Neural progenitor cell (in vitro differentiated cells): Measurements from ENCODE around the gene VAV2. TPM values are rescaled to one million over a fixed set of nuclear protein-coding genes. Genes with fewer than 3 reads are reported as not detected.

Experiments used
- DNase-seq: peaks from one replicate; pipeline ENCODE4 v3.0.0-alpha.2; 2016; ENCODE audit warnings: low spot score
- H2AFZ ChIP-seq: fragments of 200-600 bp; sonication (generic); replicated peaks from 2 replicates; pipeline ENCODE4 v1.6.1; 2016; ENCODE audit warnings: antibody characterized with exemption
- H3F3A ChIP-seq: fragments of 200-600 bp; sonication (generic); 2 replicates; pipeline ENCODE4 v1.6.1; 2016; ENCODE audit warnings: antibody characterized with exemption, low read depth
- H3K27ac ChIP-seq: fragments of 200-600 bp; sonication (generic); 2 replicates; pipeline ENCODE4 v1.5.1; 2016; ENCODE audit warnings: mild to moderate bottlenecking
- H3K27me3 ChIP-seq: fragments of 200-600 bp; sonication (generic); 2 replicates; pipeline ENCODE4 v1.6.1; 2016; ENCODE audit warnings: mild to moderate bottlenecking, moderate library complexity
- H3K36me3 ChIP-seq: fragments of 200-600 bp; sonication (generic); 2 replicates; pipeline ENCODE4 v1.5.1; 2016
- H3K4me1 ChIP-seq: fragments of 200-600 bp; sonication (generic); 2 replicates; pipeline ENCODE4 v1.6.1; 2016; ENCODE audit warnings: mixed run types
- H3K4me2 ChIP-seq: fragments of 200-600 bp; sonication (generic); 2 replicates; pipeline ENCODE4 v1.6.1; 2016
- H3K4me3 ChIP-seq: fragments of 200-600 bp; sonication (generic); 2 replicates; pipeline ENCODE4 v1.5.1; 2016
- H3K79me2 ChIP-seq: fragments of 200-600 bp; sonication (generic); 2 replicates; pipeline ENCODE4 v1.6.1; 2016; ENCODE audit warnings: low read depth
- H3K9ac ChIP-seq: fragments of 200-600 bp; sonication (generic); 2 replicates; pipeline ENCODE4 v1.6.1; 2016
- H3K9me3 ChIP-seq: fragments of 200-600 bp; sonication (generic); 2 replicates; pipeline ENCODE4 v1.5.1; 2016; ENCODE audit warnings: low read depth
- H4K20me1 ChIP-seq: fragments of 200-600 bp; sonication (generic); 2 replicates; pipeline ENCODE4 v1.6.1; 2016; ENCODE audit warnings: low read depth
- H3K27ac Mint-ChIP-seq: 3 replicates; pipeline ENCODE4 v1.8.0; 2021; ENCODE audit warnings: mixed read lengths
- H3K27me3 Mint-ChIP-seq: 2 replicates; pipeline ENCODE4 v1.8.0; 2022; ENCODE audit warnings: low read depth, mild to moderate bottlenecking, inconsistent platforms, moderate library complexity, mixed read lengths; ENCODE audit not compliant: insufficient read depth
- H3K36me3 Mint-ChIP-seq: 3 replicates; pipeline ENCODE4 v1.8.0; 2021; ENCODE audit warnings: mixed read lengths
- H3K4me1 Mint-ChIP-seq: 3 replicates; pipeline ENCODE4 v1.8.0; 2021; ENCODE audit warnings: mixed read lengths
- H3K4me3 Mint-ChIP-seq: 3 replicates; pipeline ENCODE4 v1.8.0; 2021; ENCODE audit warnings: mild to moderate bottlenecking, moderate library complexity, mixed read lengths
- H3K9me3 Mint-ChIP-seq: 3 replicates; pipeline ENCODE4 v1.8.0; 2020; ENCODE audit warnings: mixed read lengths
- CTCF ChIP-seq: fragments of 200-600 bp; sonication (generic); IDR thresholded peaks from 2 replicates; pipeline ENCODE4 v1.5.1; 2017; ENCODE audit warnings: antibody characterized with exemption, mild to moderate bottlenecking
- EZH2 ChIP-seq: fragments of 200-600 bp; sonication (generic); IDR thresholded peaks from 2 replicates; pipeline ENCODE4 v1.6.1; 2017; ENCODE audit warnings: antibody characterized with exemption, mild to moderate bottlenecking, moderate library complexity
- EZH2phosphoT487 ChIP-seq: fragments of 200-600 bp; sonication (generic); IDR thresholded peaks from 2 replicates; pipeline ENCODE4 v1.6.1; 2017; ENCODE audit warnings: antibody characterized with exemption
- total RNA-seq: library from RNA; depleted of rRNA; stranded (reverse); fragments of >200 nt; gene quantifications from 2 replicates; pipeline ENCODE4 v1.2.3, GENCODE V29; 2015; ENCODE audit warnings: low replicate concordance

The VAV2 gene
- total RNA-seq, 1 donor from 2014 or later, result 12.9 TPM

GRCh38 chr9:133887540-133888047 is 104.5 kb downstream of the VAV2 start:
- H3K27ac ChIP-seq, result peak overlapping the region; percentile 76
- H4K20me1 ChIP-seq, result peaks cover 49% of the 10 kb centered on the region
- peaks cover 3% of the 10 kb centered on the region for H3K9me3 Mint-ChIP-seq

GRCh38 chr9:133886563-133887501 is 105.3 kb downstream of the VAV2 start:
- peak overlapping the region; percentile 76 for H3K27ac ChIP-seq
- H3K4me3 ChIP-seq, result no peak overlapping the region
- Mint-ChIP-seq H3K36me3 (peaks cover 7% of the 10 kb centered on the region), H3K4me3 (no peak overlapping the region), H3K27me3 (peaks cover 2% of the 10 kb centered on the region), H3K27ac (peak overlapping the region; percentile 79), H3K4me1 (peaks cover 74% of the 10 kb centered on the region), H3K9me3 (peaks cover 3% of the 10 kb centered on the region)
- no peak overlapping the region for H3K9ac ChIP-seq
- H3K9me3 ChIP-seq, result no peaks in the 10 kb centered on the region
- H3K27me3 ChIP-seq, result no peaks in the 10 kb centered on the region
- peaks cover 61% of the 10 kb centered on the region for H3K79me2 ChIP-seq
- peak; percentile 39 for DNase-seq
- no peak overlapping the region for H2AFZ ChIP-seq
- H3K4me1 ChIP-seq, result peaks cover 47% of the 10 kb centered on the region
- H3F3A ChIP-seq, result peaks cover 14% of the 10 kb centered on the region
- TF ChIP-seq CTCF, result no peak
- TF ChIP-seq EZH2phosphoT487, result no peak
- TF ChIP-seq EZH2, result no peak
- peak overlapping the region; percentile 61 for H3K4me2 ChIP-seq
- H4K20me1 ChIP-seq, result peaks cover 56% of the 10 kb centered on the region
- no peaks in the 10 kb centered on the region for H3K36me3 ChIP-seq

More at GRCh38 chr9:133887540-133888047, 104.5 kb downstream of the VAV2 start:
- Histone ChIP-seq H3K9me3 (no peaks in the 10 kb centered on the region), H3K36me3 (no peaks in the 10 kb centered on the region), H3K4me2 (peak overlapping the region; percentile 61), H3K27me3 (no peaks in the 10 kb centered on the region), H2AFZ (no peak overlapping the region), H3K79me2 (peaks cover 54% of the 10 kb centered on the region), H3K9ac (no peak overlapping the region), H3K4me1 (peaks cover 49% of the 10 kb centered on the region), H3K4me3 (no peak overlapping the region), H3F3A (peaks cover 14% of the 10 kb centered on the region)
- no peak for DNase-seq
- H3K4me3 Mint-ChIP-seq, result peak overlapping the region; percentile 44
- H3K4me1 Mint-ChIP-seq, result peaks cover 71% of the 10 kb centered on the region
- H3K27ac Mint-ChIP-seq, result no peak overlapping the region
- peaks cover 7% of the 10 kb centered on the region for H3K36me3 Mint-ChIP-seq
- no peak for TF ChIP-seq CTCF
- TF ChIP-seq EZH2phosphoT487, result no peak
- no peak for TF ChIP-seq EZH2
- peaks cover 3% of the 10 kb centered on the region for H3K27me3 Mint-ChIP-seq

- Histone ChIP-seq H3K79me2 (peaks cover 78% of the 10 kb centered on the region), H3K4me2 (no peak overlapping the region), H2AFZ (no peak overlapping the region), H3K9me3 (no peaks in the 10 kb centered on the region), H3K9ac (no peak overlapping the region), H3K27me3 (no peaks in the 10 kb centered on the region), H3K4me1 (peaks cover 49% of the 10 kb centered on the region), H4K20me1 (peaks cover 67% of the 10 kb centered on the region), H3K27ac (no peak overlapping the region), H3K36me3 (no peaks in the 10 kb centered on the region), H3K4me3 (no peak overlapping the region), H3F3A (peaks cover 14% of the 10 kb centered on the region)
- no peaks in the 10 kb centered on the region for H3K9me3 Mint-ChIP-seq
- H3K27me3 Mint-ChIP-seq, result peaks cover 2% of the 10 kb centered on the region
- H3K27ac Mint-ChIP-seq, result peak overlapping the region; percentile 83
- TF ChIP-seq CTCF, result no peak
- TF ChIP-seq EZH2phosphoT487, result no peak
- TF ChIP-seq EZH2, result no peak
- H3K4me1 Mint-ChIP-seq, result peaks cover 77% of the 10 kb centered on the region
- H3K36me3 Mint-ChIP-seq, result peaks cover 2% of the 10 kb centered on the region
- peak overlapping the region; percentile 21 for H3K4me3 Mint-ChIP-seq
- DNase-seq, result no peak
Measured at GRCh38 chr9:133884907-133885744, 107.0 kb downstream of the VAV2 start.
